Body of pancreas (tissue), 4 donors: ENCODE results near the gene ATF6. TPM values are rescaled to one million over a fixed set of nuclear protein-coding genes. Genes with fewer than 3 reads are reported as not detected.

Source experiments
- ATAC-seq: fragments of 150-250 bp; one replicate; pipeline ENCODE4 v1.9.1; 2016
- DNase-seq, 4 donors: peaks; one replicate each; pipeline ENCODE4 v3.0.0-alpha.2; 2019
- H3K27ac ChIP-seq, 4 donors: fragments of 200-600 bp; sonication (generic); 1 replicate in 3 of 4; 2 replicates in 1 of 4; pipeline versions ENCODE4 v1.5.1 to v1.6.1; 2016 to 2019; ENCODE audit warnings: mild to moderate bottlenecking in 1 of 4, mixed read lengths in 1 of 4, moderate library complexity in 1 of 4
- H3K27me3 ChIP-seq, 2 donors: fragments of 200-600 bp; sonication (generic); one replicate each; pipeline ENCODE4 v1.6.0; 2016; ENCODE audit warnings: mild to moderate bottlenecking in 1 of 2
- H3K36me3 ChIP-seq, 2 donors: fragments of 200-600 bp; sonication (generic); replicated peaks in 1 of 2; 2 replicates each; pipeline ENCODE4 v1.5.1; 2016; ENCODE audit warnings: low read depth in 2 of 2; ENCODE audit not compliant: insufficient read depth in 1 of 2
- H3K4me1 ChIP-seq: fragments of 200-600 bp; sonication (generic); one replicate; pipeline ENCODE4 v1.6.0; 2016
- H3K4me3 ChIP-seq, 2 donors: fragments of 200-600 bp; sonication (generic); 1 replicate in 1 of 2; 2 replicates in 1 of 2; pipeline ENCODE4 v1.5.1; 2016 to 2019
- H3K9me3 ChIP-seq, 3 donors: fragments of 200-600 bp; sonication (generic); 1 replicate in 2 of 3; 2 replicates in 1 of 3; pipeline ENCODE4 v1.5.1; 2016
- CTCF ChIP-seq, 7 experiments: fragments of 450-650 bp in 4 of 7; fragments of 200-600 bp in 3 of 7; sonication (generic) in 3 of 7; IDR thresholded peaks; one replicate each; pipeline ENCODE4 v1.5.1; 2016 to 2019; ENCODE audit warnings: antibody characterized with exemption in 7 of 7
- POLR2A ChIP-seq, 3 donors: fragments of 450-650 bp; IDR thresholded peaks; one replicate each; pipeline ENCODE4 v1.6.1; 2016; ENCODE audit warnings: antibody characterized with exemption in 3 of 3, mild to moderate bottlenecking in 2 of 3
- WGBS, 2 donors: methylation state at CpG; one replicate each; pipeline ENCODE4 v1.1.5; 2017; 5-methylcytosine and 5-hydroxymethylcytosine counted together
- intact Hi-C: fragments of 100-400 bp; cut with DNase I; formaldehyde crosslinking; loops from one replicate; pipeline ENCODE4 v1.15.1; 2023
- total RNA-seq, 2 donors: library from RNA; depleted of rRNA; stranded (reverse); fragments of >200 nt; gene quantifications; one replicate each; pipeline ENCODE4 v1.1.0, GENCODE V29; 2016

The ATF6 gene
- total RNA-seq, 2 donors from 2014 or later, result 12.5 to 16.3 TPM

- Histone ChIP-seq H3K36me3 (peaks cover 0 to 4% of the 10 kb centered on the region in 2 donors), H3K27ac (no peak overlapping the region), H3K27me3 (no peaks in the 10 kb centered on the region), H3K4me3 (no peak overlapping the region), H3K4me1 (no peaks in the 10 kb centered on the region), H3K9me3 (no peaks in the 10 kb centered on the region)
- WGBS, 2 donors, result 71 to 91% methylated on average over 4 of the region's 4 CpGs
- ATAC-seq, result no peak
- intact Hi-C loops, result no loop called here
- TF ChIP-seq POLR2A (IDR thresholded peaks at IDR 0.05) (no peak), CTCF (IDR thresholded peaks at IDR 0.05) (no peak)
- no peak for DNase-seq
Observed at GRCh38 chr1:161948435-161948834, 182.3 kb downstream of the ATF6 start.

GRCh38 chr1:161949548-161949947 is 183.4 kb downstream of the ATF6 start:
- WGBS, 2 donors, result 80 to 81% methylated on average over 2 of the region's 2 CpGs
- intact Hi-C loops, result no loop called here
- no peak for ATAC-seq

GRCh38 chr1:161950377-161950776 is 184.3 kb downstream of the ATF6 start:
- TF ChIP-seq POLR2A (IDR thresholded peaks at IDR 0.05) (no peak), CTCF (IDR thresholded peaks at IDR 0.05) (no peak)
- no peak overlapping the region for H3K27ac ChIP-seq
- no peak overlapping the region for H3K4me3 ChIP-seq
- no peaks in the 10 kb centered on the region for H3K27me3 ChIP-seq
- no peak for DNase-seq
- H3K36me3 ChIP-seq, result no peaks in the 10 kb centered on the region
- no peaks in the 10 kb centered on the region for H3K9me3 ChIP-seq
- peaks cover 5% of the 10 kb centered on the region for H3K4me1 ChIP-seq
- intact Hi-C loops, result no loop called here
- WGBS, 2 donors, result 88 to 100% methylated on average over 1 of the region's 1 CpG
- no peak for ATAC-seq

More at GRCh38 chr1:161949548-161949947, 183.4 kb downstream of the ATF6 start:
- Histone ChIP-seq H3K27me3 (no peaks in the 10 kb centered on the region), H3K36me3 (peaks cover 0 to 2% of the 10 kb centered on the region in 2 donors), H3K4me1 (peaks cover 5% of the 10 kb centered on the region), H3K4me3 (no peak overlapping the region), H3K27ac (no peak overlapping the region), H3K9me3 (no peaks in the 10 kb centered on the region)
- DNase-seq, result no peak
- TF ChIP-seq CTCF (IDR thresholded peaks at IDR 0.05), result no peak
- no peak for TF ChIP-seq POLR2A (IDR thresholded peaks at IDR 0.05)

- WGBS, 2 donors, result 90% methylated on average over 1 of the region's 1 CpG
- intact Hi-C loops, result no loop called here
- TF ChIP-seq CTCF (IDR thresholded peaks at IDR 0.05) (no peak), POLR2A (IDR thresholded peaks at IDR 0.05) (no peak)
- H3K36me3 ChIP-seq, result no peaks in the 10 kb centered on the region
- no peak overlapping the region for H3K4me3 ChIP-seq
- H3K9me3 ChIP-seq, result no peaks in the 10 kb centered on the region
- ATAC-seq (no peak), DNase-seq (no peak)
- peaks cover 5% of the 10 kb centered on the region for H3K4me1 ChIP-seq
- no peak overlapping the region for H3K27ac ChIP-seq
- H3K27me3 ChIP-seq, result no peaks in the 10 kb centered on the region
Observed at GRCh38 chr1:161951646-161952045, 185.5 kb downstream of the ATF6 start.

- Histone ChIP-seq H3K9me3 (no peaks in the 10 kb centered on the region), H3K4me3 (no peak overlapping the region), H3K36me3 (no peaks in the 10 kb centered on the region), H3K4me1 (peaks cover 5% of the 10 kb centered on the region), H3K27ac (no peak overlapping the region), H3K27me3 (no peaks in the 10 kb centered on the region)
- no peak for TF ChIP-seq POLR2A (IDR thresholded peaks at IDR 0.05)
- TF ChIP-seq CTCF (IDR thresholded peaks at IDR 0.05), result no peak
- DNase-seq (no peak), ATAC-seq (no peak)
- intact Hi-C loops, result no loop called here
- 90 to 95% methylated on average over 3 of the region's 3 CpGs for WGBS, 2 donors
Observed at GRCh38 chr1:161952607-161953172, 186.6 kb downstream of the ATF6 start.
